IPS-18a (cell line): ENCODE results near the gene PRKAG1.

Experiments used
- H3K27ac ChIP-seq: one replicate; pipeline ENCODE4 v1.5.1; 2013; ENCODE audit warnings: low read length
- H3K27me3 ChIP-seq: one replicate; pipeline ENCODE4 v1.6.1; 2013; ENCODE audit warnings: mild to moderate bottlenecking, low read length; ENCODE audit not compliant: control insufficient read depth, insufficient read depth
- H3K36me3 ChIP-seq: one replicate; pipeline ENCODE4 v1.6.1; 2013; ENCODE audit warnings: low read depth, low read length; ENCODE audit not compliant: control insufficient read depth
- H3K4me1 ChIP-seq: one replicate; pipeline ENCODE4 v1.6.1; 2013; ENCODE audit warnings: low read depth, low read length; ENCODE audit not compliant: control insufficient read depth
- H3K4me3 ChIP-seq: one replicate; pipeline ENCODE4 v1.5.1; 2013; ENCODE audit warnings: low read length
- H3K9ac ChIP-seq: one replicate; pipeline ENCODE4 v1.6.1; 2013; ENCODE audit warnings: mild to moderate bottlenecking, low read length, moderate library complexity
- H3K9me3 ChIP-seq: one replicate; pipeline ENCODE4 v1.6.1; 2013; ENCODE audit warnings: low read depth, low read length; ENCODE audit not compliant: control insufficient read depth

PRKAG1 gene

DNA sequence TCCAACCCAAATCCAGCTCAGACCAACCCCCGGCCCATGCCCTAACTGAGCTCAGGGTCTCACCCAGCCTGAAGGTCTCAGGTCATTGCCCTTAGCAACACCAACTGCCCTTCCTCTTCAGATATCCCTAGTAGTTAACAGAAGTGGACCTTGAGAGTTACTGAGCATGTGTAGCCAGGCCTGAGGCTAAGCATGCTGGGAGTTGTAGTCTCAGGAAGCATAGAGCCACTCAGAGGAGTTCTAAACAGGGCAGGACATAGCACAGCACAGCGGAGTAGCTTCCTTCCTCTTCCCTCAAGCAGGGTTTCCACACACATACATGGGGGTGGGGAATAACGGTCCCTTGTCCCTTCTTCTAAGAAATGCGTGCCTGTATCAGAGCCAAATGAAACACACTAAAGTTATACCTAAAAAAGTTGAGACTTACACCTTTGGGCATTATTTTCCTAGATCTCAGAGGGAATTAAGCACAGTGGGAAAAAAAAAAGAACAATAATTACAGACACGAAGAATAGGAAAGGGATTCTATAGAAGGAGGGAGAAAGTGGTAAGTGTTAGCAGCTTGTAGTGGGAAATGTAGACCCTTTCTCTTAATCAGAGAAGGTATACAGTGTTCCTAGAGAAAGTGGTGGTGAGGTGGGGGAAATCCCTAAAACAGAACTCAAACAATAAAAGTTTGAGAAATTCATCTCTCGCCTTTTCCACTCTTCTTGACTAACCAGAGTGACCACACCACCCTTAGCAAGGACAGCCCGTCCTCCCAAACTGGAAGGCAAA, 37.6 kb upstream of the PRKAG1 start:
- Histone ChIP-seq H3K36me3 (peaks cover 40% of the 10 kb centered on the region), H3K27me3 (no peaks in the 10 kb centered on the region), H3K9ac (no peak overlapping the region), H3K9me3 (no peaks in the 10 kb centered on the region), H3K27ac (no peak overlapping the region), H3K4me1 (peaks cover 31% of the 10 kb centered on the region), H3K4me3 (peak overlapping the region; percentile 85)

- no peaks in the 10 kb centered on the region for H3K27me3 ChIP-seq
- no peak overlapping the region for H3K4me3 ChIP-seq
- H3K9me3 ChIP-seq, result no peaks in the 10 kb centered on the region
- no peak overlapping the region for H3K9ac ChIP-seq
- H3K27ac ChIP-seq, result no peak overlapping the region
- peaks cover 30% of the 10 kb centered on the region for H3K4me1 ChIP-seq
- H3K36me3 ChIP-seq, result peaks cover 51% of the 10 kb centered on the region
These were observed 36.5 kb upstream of the PRKAG1 start for GRCh38 chr12:49055092-49055491.

GRCh38 chr12:49054524-49054923, 35.9 kb upstream of the PRKAG1 start:
- H3K4me1 ChIP-seq, result peaks cover 30% of the 10 kb centered on the region
- no peaks in the 10 kb centered on the region for H3K27me3 ChIP-seq
- no peaks in the 10 kb centered on the region for H3K9me3 ChIP-seq
- H3K9ac ChIP-seq, result no peak overlapping the region
- peaks cover 56% of the 10 kb centered on the region for H3K36me3 ChIP-seq
- H3K4me3 ChIP-seq, result no peak overlapping the region
- H3K27ac ChIP-seq, result no peak overlapping the region

DNA sequence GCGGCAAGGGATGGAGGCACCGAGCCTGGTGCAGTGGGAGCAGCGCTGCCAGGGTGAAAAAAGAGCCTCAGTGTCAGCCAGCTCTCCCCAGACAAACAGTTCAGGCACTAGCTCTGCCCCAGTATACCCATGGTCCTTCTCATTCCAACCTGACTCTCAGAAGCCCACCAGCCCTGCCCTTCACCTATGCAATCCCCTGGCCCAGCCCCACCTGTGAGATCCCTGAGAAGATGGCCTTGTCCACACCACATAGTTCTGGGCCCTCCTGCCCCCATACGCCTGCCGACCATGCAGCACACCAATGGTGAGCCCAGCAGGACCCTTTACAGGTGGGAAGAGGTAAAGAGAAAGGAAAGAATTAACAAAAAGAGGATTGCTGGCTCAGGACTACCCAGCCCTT, 35.5 kb upstream of the PRKAG1 start:
- Histone ChIP-seq H3K4me1 (peaks cover 30% of the 10 kb centered on the region), H3K9me3 (no peaks in the 10 kb centered on the region), H3K4me3 (no peak overlapping the region), H3K36me3 (peaks cover 61% of the 10 kb centered on the region), H3K9ac (no peak overlapping the region), H3K27ac (no peak overlapping the region), H3K27me3 (no peaks in the 10 kb centered on the region)

- Histone ChIP-seq H3K9ac (no peak overlapping the region), H3K9me3 (no peaks in the 10 kb centered on the region), H3K4me3 (no peak overlapping the region), H3K36me3 (peaks cover 75% of the 10 kb centered on the region), H3K27me3 (no peaks in the 10 kb centered on the region), H3K4me1 (peaks cover 21% of the 10 kb centered on the region), H3K27ac (no peak overlapping the region)
These were observed 34.1 kb upstream of the PRKAG1 start for GRCh38 chr12:49052451-49053208.

DNA sequence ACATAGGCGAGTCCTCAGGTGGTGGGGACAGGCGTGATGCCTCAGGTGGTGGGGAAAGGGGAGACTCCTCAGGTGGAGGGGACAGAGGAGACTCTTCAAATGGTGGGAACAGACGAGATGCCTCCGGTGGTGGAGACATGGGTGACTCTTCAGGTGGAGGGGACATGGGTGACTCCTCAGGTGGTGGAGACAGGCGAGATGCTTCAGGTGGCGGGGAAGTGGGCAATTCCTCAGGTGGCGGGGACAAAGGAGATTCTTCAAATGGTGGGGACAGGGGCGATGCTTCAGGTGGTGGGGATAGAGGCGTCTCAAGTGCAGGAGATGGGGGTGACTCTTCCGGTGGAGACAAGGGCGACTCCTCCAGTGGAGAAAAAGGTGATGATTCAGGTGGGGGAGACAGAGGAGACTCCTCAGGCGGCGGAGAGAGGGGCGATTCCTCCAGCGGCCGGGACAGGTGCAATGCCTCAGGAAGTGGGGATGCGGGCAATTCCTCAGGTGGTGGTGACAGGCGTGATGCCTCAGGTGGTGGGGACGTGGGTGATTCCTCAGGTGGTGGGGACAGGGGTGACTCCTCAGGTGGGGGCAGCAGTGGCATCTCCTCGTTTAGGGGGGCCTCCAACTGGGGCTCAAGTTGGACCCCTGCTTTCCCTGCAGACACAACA, 33.3 kb upstream of the PRKAG1 start:
- Histone ChIP-seq H3K36me3 (peaks cover 80% of the 10 kb centered on the region), H3K27ac (no peak overlapping the region), H3K9me3 (no peaks in the 10 kb centered on the region), H3K4me1 (peaks cover 14% of the 10 kb centered on the region), H3K27me3 (no peaks in the 10 kb centered on the region), H3K9ac (no peak overlapping the region), H3K4me3 (no peak overlapping the region)

DNA sequence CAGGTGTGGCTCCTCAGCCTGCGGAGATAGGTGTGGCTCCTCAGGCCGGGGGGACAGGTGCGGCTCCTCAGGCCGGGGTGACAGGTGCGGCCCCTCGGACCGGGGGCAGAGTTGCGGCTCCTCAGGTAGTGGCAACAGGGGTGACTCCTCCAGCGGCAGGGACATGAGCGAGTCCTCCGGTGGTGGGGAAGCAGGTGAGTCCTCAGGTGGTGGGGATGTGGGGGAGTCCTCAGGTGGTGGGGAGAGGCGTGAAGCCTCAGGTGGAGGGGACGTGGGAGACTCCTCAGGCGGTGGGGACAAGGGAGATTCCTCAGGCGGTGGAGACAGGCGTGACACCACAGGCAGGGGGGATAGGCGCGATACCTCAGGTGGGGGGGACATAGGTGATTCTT, 32.8 kb upstream of the PRKAG1 start:
- H3K27me3 ChIP-seq, result no peaks in the 10 kb centered on the region
- H3K9ac ChIP-seq, result no peak overlapping the region
- no peak overlapping the region for H3K27ac ChIP-seq
- H3K36me3 ChIP-seq, result peaks cover 85% of the 10 kb centered on the region
- H3K9me3 ChIP-seq, result no peaks in the 10 kb centered on the region
- peaks cover 8% of the 10 kb centered on the region for H3K4me1 ChIP-seq
- no peak overlapping the region for H3K4me3 ChIP-seq

- H3K9me3 ChIP-seq, result no peaks in the 10 kb centered on the region
- peaks cover 2% of the 10 kb centered on the region for H3K4me1 ChIP-seq
- H3K27me3 ChIP-seq, result no peaks in the 10 kb centered on the region
- H3K4me3 ChIP-seq, result no peak overlapping the region
- H3K36me3 ChIP-seq, result peaks cover 91% of the 10 kb centered on the region
- H3K9ac ChIP-seq, result no peak overlapping the region
- H3K27ac ChIP-seq, result no peak overlapping the region
These were observed 32.2 kb upstream of the PRKAG1 start for GRCh38 chr12:49050507-49051372.

DNA sequence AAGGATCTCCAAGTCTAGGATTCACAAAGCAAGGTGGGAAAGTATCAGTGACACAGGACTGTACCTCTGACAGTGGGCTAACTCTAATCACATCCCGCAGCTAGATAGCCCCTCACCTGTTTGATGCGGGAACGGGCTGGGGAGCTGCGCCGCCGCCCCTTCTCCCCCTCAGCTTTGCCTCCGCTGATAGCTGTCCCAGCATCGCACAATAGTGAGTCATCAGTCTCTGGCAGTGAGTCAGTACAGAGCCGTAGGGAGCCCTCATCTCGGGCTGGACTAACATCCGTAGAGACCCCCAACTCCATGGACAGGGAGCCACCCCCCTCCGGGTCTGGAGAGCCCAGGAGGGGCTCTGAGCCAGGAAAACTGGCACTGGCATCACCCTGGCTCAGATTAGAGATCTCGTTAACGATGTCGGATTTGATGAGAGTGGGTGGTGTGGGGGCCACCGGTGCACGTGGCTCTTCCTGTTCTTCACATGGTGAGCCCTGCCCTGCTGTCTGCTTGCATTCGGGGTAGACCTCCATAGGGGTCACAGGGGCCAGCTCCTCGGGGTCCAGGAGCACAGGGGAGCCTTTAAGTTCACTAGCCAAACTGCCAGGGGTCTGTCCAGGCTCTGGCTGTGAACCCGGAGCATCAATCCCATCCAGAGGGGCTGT, 31.1 kb upstream of the PRKAG1 start:
- Histone ChIP-seq H3K4me1 (no peaks in the 10 kb centered on the region), H3K9me3 (no peaks in the 10 kb centered on the region), H3K9ac (no peak overlapping the region), H3K4me3 (no peak overlapping the region), H3K27ac (no peak overlapping the region), H3K27me3 (no peaks in the 10 kb centered on the region), H3K36me3 (peaks cover 96% of the 10 kb centered on the region)

DNA sequence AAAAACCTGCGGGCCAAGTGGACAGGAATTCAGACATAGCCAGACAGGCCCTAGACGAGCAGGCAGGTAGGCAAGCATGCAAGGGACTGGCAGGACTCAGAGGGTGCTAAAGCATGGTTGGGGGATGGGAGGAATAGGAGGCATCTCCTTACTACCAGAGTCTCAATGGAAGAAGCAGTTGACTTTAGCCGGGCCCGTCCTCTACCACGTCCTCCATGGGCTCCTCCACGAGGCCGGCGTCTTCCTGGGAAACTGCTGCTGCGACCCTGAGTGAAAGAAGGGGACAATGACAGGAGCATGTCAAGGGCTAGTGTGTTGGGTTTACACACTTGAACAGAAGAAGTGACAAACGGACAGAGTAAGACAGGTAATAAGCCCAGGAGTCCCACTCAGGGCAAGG, 30.4 kb upstream of the PRKAG1 start:
- Histone ChIP-seq H3K4me3 (no peak overlapping the region), H3K36me3 (peaks cover 96% of the 10 kb centered on the region), H3K27ac (no peak overlapping the region)

More for the DNA sequence above, 30.4 kb upstream of the PRKAG1 start:
- Histone ChIP-seq H3K27me3 (no peaks in the 10 kb centered on the region), H3K9ac (no peak overlapping the region), H3K9me3 (no peaks in the 10 kb centered on the region), H3K4me1 (no peaks in the 10 kb centered on the region)
